CD4-positive, alpha-beta T cell treated with Interleukin-4 for 4 hours (primary cell): Measurements from ENCODE around the gene CFHR4.
"Not testable (repeated sequence)": the region's sequence is repeated elsewhere in the genome, so short reads cannot be mapped to it uniquely, and the experiment has no call there.

ENCODE experiments used
- DNase-seq: peaks from one replicate; pipeline ENCODE4 v3.0.0-alpha.2; 2020

CFHR4 gene

DNA sequence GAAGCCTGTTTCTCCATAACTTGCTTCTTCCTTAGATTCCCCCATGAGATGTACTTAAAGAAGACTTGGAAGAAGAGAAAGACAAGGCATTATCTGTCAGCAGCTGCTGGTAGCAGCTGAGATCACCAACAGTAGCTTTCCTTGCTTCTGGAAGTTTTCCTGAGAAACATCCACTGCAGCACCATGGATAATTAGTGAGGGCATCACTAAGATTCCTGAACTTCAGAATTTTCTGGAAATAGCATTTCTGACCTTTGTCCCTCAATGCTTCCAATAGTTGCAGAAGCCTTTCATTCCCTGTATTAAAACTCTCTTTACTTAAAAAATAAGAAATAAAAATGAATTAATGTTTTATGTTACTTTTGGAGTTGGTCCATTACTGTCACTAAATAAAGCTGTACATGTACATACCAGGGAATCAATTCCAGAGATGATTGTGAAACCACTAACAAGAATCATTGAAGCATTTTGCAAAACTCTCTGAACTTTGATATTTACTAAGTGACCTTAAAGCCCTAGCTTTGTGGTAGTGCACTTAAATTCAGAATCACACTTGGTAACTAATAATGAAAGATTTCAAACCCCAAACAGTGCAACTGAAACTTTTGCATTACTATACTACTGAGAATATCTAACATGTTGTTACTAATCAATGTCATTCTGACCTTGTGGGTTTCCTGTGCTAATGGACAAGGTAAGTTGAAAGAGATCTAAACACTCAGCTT is at the start of gene CFHR4:
Gene CFHR4 (plus strand): TSS at position 538 of the 725 bp plus-strand sequence. CDS start 99 bp downstream, at position 637.
- no peak for DNase-seq

- not testable (repeated sequence) for DNase-seq
These were observed 38.0 kb upstream of the CFHR4 start for GRCh38 chr1:196849613-196850492.

DNA sequence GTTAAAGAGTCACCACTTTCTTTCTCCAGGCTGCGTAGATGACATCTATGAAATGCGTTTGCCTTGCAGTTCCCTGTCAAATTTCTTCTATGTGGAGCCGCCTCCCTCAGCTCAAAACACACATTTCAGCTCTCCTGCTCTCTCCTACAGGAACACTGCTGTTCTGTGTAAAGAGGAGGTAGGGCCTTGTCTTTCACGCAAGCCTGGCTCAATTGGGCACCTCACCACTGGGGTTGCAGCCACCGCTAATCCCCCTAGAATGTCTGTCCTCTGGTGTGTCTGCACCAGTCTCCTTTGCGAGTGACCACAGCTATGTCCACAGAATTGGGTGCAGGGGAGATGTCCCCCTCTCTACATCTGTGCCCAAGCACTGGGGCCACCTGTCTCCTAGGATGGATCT is 31.8 kb upstream of the CFHR4 start:
- DNase-seq: no peak

DNA sequence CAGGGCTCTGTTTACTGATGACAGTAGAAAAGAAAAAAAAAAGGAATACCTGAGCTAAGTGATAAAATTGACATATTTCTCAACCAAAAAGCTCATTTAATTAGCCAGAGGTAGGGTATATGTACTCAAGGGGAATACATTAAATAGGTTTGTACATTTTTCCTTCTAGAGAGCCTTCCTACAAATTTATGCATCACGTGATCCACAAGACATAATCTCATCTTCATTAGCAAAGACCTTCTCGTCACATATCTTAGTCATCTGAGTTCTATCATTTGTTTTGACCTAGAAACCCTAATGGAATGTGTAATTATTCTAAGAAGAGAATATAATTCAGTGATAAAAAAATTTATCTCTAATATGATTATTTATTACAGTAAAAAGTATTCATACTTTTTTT is 30.7 kb upstream of the CFHR4 start:
- DNase-seq: no peak

- DNase-seq: no peak
These were observed 29.0 kb upstream of the CFHR4 start for GRCh38 chr1:196858811-196859210.

DNA sequence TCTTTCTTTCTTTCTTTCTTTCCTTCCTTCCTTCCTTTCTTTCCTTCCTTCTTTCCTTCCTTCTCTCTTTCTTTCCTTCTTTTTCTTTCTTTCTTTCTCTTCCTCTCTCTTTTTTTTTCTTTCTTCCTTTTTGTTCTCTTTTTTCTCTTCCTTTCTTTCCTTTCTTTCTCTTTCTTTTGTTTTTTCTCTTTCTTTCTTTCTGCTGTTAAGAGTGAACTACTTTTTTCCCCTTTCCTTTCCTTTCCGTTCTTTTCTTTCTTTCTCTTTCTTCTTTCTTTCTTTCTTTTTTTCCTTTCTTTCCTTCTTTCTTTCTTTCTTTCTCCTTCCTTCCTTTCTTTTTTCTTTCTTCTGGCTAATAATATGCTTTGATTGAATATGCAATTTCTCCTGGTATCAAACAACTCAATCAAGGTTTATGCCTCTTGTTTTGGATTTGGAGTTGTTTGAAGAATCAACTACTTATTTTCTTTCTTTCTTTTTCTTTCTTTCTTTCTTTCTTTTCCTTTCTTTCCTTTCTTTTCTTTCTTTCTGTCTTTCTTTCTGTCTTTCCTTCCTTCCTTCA is 27.4 kb upstream of the CFHR4 start:
- DNase-seq: no peak

GRCh38 chr1:196861429-196861828 is 26.4 kb upstream of the CFHR4 start:
- DNase-seq: no peak

- DNase-seq: no peak
These were observed 20.9 kb upstream of the CFHR4 start for GRCh38 chr1:196866974-196867373.

DNA sequence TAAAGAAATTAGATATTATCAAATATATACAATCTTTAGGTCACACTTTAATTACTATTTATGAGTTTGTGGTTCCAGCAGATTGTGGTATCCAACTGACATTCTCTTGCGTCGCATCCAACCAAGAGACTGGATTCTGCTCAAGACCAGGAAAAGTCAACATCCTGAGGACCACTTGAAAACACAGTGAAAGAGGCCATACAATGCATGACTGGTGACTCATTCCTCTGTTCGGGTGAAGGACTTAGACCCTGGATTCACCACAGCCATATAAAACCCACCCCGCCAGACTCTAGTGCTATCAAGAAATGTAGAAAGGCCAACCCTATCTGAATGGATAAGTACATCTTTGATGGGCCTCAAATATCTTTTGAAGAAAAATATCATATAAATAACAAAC is 14.5 kb upstream of the CFHR4 start:
- DNase-seq: no peak

DNA sequence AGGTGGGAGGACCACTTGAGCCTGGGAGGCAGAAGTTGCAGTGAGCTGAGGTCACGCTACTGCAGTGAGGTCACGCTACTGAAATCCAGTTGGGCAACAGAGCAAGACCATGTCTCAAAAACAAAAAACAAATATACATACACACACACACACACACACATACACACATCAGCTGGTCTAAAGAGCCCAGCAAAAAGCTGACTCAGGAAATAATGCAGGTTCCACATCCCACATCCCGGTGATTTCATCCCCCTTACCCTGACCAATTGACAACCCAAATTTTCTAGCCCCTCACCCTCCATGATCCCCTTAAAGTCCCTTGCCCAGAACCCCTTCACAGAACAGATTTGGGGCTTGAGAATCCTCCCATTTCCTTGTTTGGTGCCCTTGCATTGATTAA is 11.9 kb upstream of the CFHR4 start:
- DNase-seq: no peak

- no peak for DNase-seq
These were observed 9.9 kb upstream of the CFHR4 start for GRCh38 chr1:196877964-196878363.

DNA sequence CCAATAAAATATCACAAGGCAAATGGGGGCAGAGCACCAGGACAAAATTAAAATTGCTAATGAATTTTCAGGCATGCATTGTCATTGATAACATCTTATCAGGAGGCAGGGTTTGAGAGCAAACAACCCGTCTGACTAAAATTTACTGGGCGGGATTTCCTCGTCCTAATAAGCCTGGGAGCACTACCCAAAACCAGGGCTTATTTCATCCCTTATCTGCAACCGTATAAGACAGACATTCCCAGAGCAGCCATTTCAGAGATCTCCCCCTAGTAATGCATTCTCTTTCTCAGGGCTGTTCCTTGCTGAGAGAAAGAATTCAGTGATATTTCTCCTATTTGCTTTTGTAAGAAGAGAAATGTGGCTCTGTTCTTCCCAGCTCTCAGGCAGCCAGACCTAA is 1.3 kb upstream of the CFHR4 start:
- not testable (repeated sequence) for DNase-seq

- no peak for DNase-seq
These were observed 2.8 kb downstream of the CFHR4 start for GRCh38 chr1:196890668-196891067.

DNA sequence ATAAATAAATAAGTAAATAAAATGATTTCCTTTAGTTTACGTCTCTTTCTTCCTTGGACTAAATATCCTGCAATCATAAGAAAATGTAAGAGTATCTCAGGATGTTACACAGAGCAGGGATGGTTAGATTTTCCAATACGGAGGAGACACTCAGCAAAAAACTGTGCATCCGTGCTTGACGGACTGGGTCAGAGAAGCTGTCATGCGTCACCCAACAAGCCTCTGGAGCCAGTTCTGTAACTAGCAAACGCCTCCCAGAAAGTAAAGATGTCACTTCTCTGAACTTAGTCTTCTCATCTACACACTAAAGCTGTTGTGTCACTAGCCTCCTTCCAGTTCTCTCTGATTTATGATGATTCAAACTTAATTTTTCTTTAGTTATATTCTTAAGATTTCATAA is 3.4 kb downstream of the CFHR4 start:
- no peak for DNase-seq

- DNase-seq: no peak
These were observed 8.5 kb downstream of the CFHR4 start for GRCh38 chr1:196896355-196896754.

- DNase-seq: no peak
These were observed 9.4 kb downstream of the CFHR4 start for GRCh38 chr1:196897158-196897828.

GRCh38 chr1:196902344-196902743 is 14.5 kb downstream of the CFHR4 start:
- DNase-seq: no peak

- DNase-seq: no peak
These were observed 22.4 kb downstream of the CFHR4 start for GRCh38 chr1:196910215-196910614.

GRCh38 chr1:196912283-196912682 is 24.4 kb downstream of the CFHR4 start:
- not testable (repeated sequence) for DNase-seq

- DNase-seq: not testable (repeated sequence)
These were observed 39.0 kb downstream of the CFHR4 start for GRCh38 chr1:196926839-196927238.

- DNase-seq: not testable (repeated sequence)
These were observed 45.0 kb downstream of the CFHR4 start for GRCh38 chr1:196932853-196933252.

- DNase-seq: no peak
These were observed 45.8 kb downstream of the CFHR4 start for GRCh38 chr1:196933531-196934189.

- not testable (repeated sequence) for DNase-seq
These were observed 53.6 kb downstream of the CFHR4 start for GRCh38 chr1:196941474-196941873.
